ES-I3 (cell line): Measurements from ENCODE around the gene CNOT4.
"Not testable (repeated sequence)": the region's sequence is repeated elsewhere in the genome, so short reads cannot be mapped to it uniquely, and the experiment has no call there.

Experiments used
- H3K36me3 ChIP-seq: 2 replicates; pipeline ENCODE4 v1.6.1; 2013; ENCODE audit warnings: mild to moderate bottlenecking, low read length, control low read depth, moderate library complexity; ENCODE audit not compliant: insufficient read depth
- H3K4me1 ChIP-seq: 2 replicates; pipeline ENCODE4 v1.6.1; 2013; ENCODE audit warnings: mild to moderate bottlenecking, control low read depth, low read length; ENCODE audit not compliant: insufficient read depth
- H3K9ac ChIP-seq: 2 replicates; pipeline ENCODE4 v1.6.1; 2013; ENCODE audit warnings: low read depth, mild to moderate bottlenecking, low read length, moderate library complexity
- H3K9me3 ChIP-seq: 2 replicates; pipeline ENCODE4 v1.6.1; 2013; ENCODE audit warnings: mild to moderate bottlenecking, low read length, moderate library complexity; ENCODE audit not compliant: control insufficient read depth, insufficient read depth

The CNOT4 gene

GRCh38 chr7:135337977-135338550, 171.8 kb downstream of the CNOT4 start:
- H3K36me3 ChIP-seq = no peaks in the 10 kb centered on the region
- 0 out of 2 replicates have a peak, but pooled peaks cover 2% of the 10 kb centered on the region for H3K4me1 ChIP-seq
- no peak overlapping the region for H3K9ac ChIP-seq
- H3K9me3 ChIP-seq = no peaks in the 10 kb centered on the region

- H3K4me1 ChIP-seq = 0 out of 2 replicates have a peak, but pooled peaks cover 2% of the 10 kb centered on the region
- no peaks in the 10 kb centered on the region for H3K36me3 ChIP-seq
- H3K9me3 ChIP-seq = no peaks in the 10 kb centered on the region
- no peak overlapping the region for H3K9ac ChIP-seq
Observed at GRCh38 chr7:135337506-135337905, 172.4 kb downstream of the CNOT4 start.

GRCh38 chr7:135335628-135336139, 174.2 kb downstream of the CNOT4 start:
- H3K36me3 ChIP-seq = no peaks in the 10 kb centered on the region
- no peak overlapping the region for H3K9ac ChIP-seq
- H3K4me1 ChIP-seq = 0 out of 2 replicates have a peak, but pooled peaks cover 2% of the 10 kb centered on the region
- peaks cover 2% of the 10 kb centered on the region; the same call in 1 of the 2 replicates for H3K9me3 ChIP-seq

GRCh38 chr7:135334830-135335543, 174.9 kb downstream of the CNOT4 start:
- H3K9me3 ChIP-seq = peaks cover 2% of the 10 kb centered on the region; the same call in 1 of the 2 replicates
- H3K36me3 ChIP-seq = no peaks in the 10 kb centered on the region
- H3K9ac ChIP-seq = no peak overlapping the region
- 0 out of 2 replicates have a peak, but pooled peaks cover 2% of the 10 kb centered on the region for H3K4me1 ChIP-seq

- no peaks in the 10 kb centered on the region for H3K36me3 ChIP-seq
- H3K9ac ChIP-seq = no peak overlapping the region
- H3K9me3 ChIP-seq = peaks cover 2% of the 10 kb centered on the region; the same call in 1 of the 2 replicates
- H3K4me1 ChIP-seq = 0 out of 2 replicates have a peak, but pooled peaks cover 2% of the 10 kb centered on the region
Observed at GRCh38 chr7:135333946-135334345, 176.0 kb downstream of the CNOT4 start.

GRCh38 chr7:135333200-135333599, 176.7 kb downstream of the CNOT4 start:
- H3K9ac ChIP-seq = no peak overlapping the region
- H3K4me1 ChIP-seq = 0 out of 2 replicates have a peak, but pooled peaks cover 2% of the 10 kb centered on the region
- peaks cover 2% of the 10 kb centered on the region; the same call in 1 of the 2 replicates for H3K9me3 ChIP-seq
- H3K36me3 ChIP-seq = no peaks in the 10 kb centered on the region

- peaks cover 2% of the 10 kb centered on the region; the same call in 1 of the 2 replicates for H3K9me3 ChIP-seq
- H3K4me1 ChIP-seq = no peaks in the 10 kb centered on the region
- no peak overlapping the region for H3K9ac ChIP-seq
- no peaks in the 10 kb centered on the region for H3K36me3 ChIP-seq
Observed at GRCh38 chr7:135330088-135330487, 179.8 kb downstream of the CNOT4 start.

GRCh38 chr7:135328526-135328925, 181.4 kb downstream of the CNOT4 start:
- Histone ChIP-seq H3K4me1 (no peaks in the 10 kb centered on the region), H3K36me3 (no peaks in the 10 kb centered on the region), H3K9ac (no peak overlapping the region), H3K9me3 (peaks cover 2% of the 10 kb centered on the region; the same call in 1 of the 2 replicates)

- Histone ChIP-seq H3K4me1 (no peaks in the 10 kb centered on the region), H3K9ac (no peak overlapping the region), H3K9me3 (peaks cover 2% of the 10 kb centered on the region; the same call in 1 of the 2 replicates), H3K36me3 (no peaks in the 10 kb centered on the region)
Observed at GRCh38 chr7:135328053-135328452, 181.8 kb downstream of the CNOT4 start.

GRCh38 chr7:135327458-135327857, 182.4 kb downstream of the CNOT4 start:
- Histone ChIP-seq H3K36me3 (no peaks in the 10 kb centered on the region), H3K4me1 (no peaks in the 10 kb centered on the region), H3K9me3 (peaks cover 2% of the 10 kb centered on the region; the same call in 1 of the 2 replicates), H3K9ac (no peak overlapping the region)

- H3K9me3 ChIP-seq = peaks cover 2% of the 10 kb centered on the region; the same call in 1 of the 2 replicates
- H3K36me3 ChIP-seq = no peaks in the 10 kb centered on the region
- H3K9ac ChIP-seq = no peak overlapping the region
- no peaks in the 10 kb centered on the region for H3K4me1 ChIP-seq
Observed at GRCh38 chr7:135326636-135327280, 183.1 kb downstream of the CNOT4 start.

GRCh38 chr7:135322571-135323340, 187.1 kb downstream of the CNOT4 start:
- Histone ChIP-seq H3K9me3 (no peaks in the 10 kb centered on the region), H3K4me1 (no peaks in the 10 kb centered on the region), H3K36me3 (no peaks in the 10 kb centered on the region), H3K9ac (no peak overlapping the region)

GRCh38 chr7:135321556-135321955, 188.3 kb downstream of the CNOT4 start:
- H3K4me1 ChIP-seq = no peaks in the 10 kb centered on the region
- no peaks in the 10 kb centered on the region for H3K9me3 ChIP-seq
- H3K9ac ChIP-seq = no peak overlapping the region
- H3K36me3 ChIP-seq = no peaks in the 10 kb centered on the region

- not testable (repeated sequence) for H3K4me1 ChIP-seq, H3K9ac ChIP-seq, H3K36me3 ChIP-seq, H3K9me3 ChIP-seq
Observed at GRCh38 chr7:135320953-135321352, 188.9 kb downstream of the CNOT4 start.
